Left lobe of liver (tissue), 2 donors: ENCODE data around the gene LIFR. TPM values are rescaled to one million over a fixed set of nuclear protein-coding genes. Genes with fewer than 3 reads are reported as not detected.

Source experiments
- ATAC-seq: fragments of 200-7000 bp; cut with Tn5 transposase; one replicate; pipeline ENCODE4 v1.9.1; 2020; ENCODE audit warnings: mild to moderate bottlenecking, moderate library complexity
- DNase-seq: peaks from one replicate; pipeline ENCODE4 v3.0.0-alpha.2; 2020; ENCODE audit warnings: low spot score
- total RNA-seq: library from RNA; stranded (reverse); gene quantifications from one replicate; pipeline ENCODE4 v1.2.1, GENCODE V29; 2021
- donor health status: DM: no; HTN: no; CAD: no; lungs with moderate emphysema.
- donor health status: DM: no; HTN: yes; CAD: no.

Gene LIFR
- total RNA-seq, 1 donor from 2014 or later: 21.9 TPM

DNA sequence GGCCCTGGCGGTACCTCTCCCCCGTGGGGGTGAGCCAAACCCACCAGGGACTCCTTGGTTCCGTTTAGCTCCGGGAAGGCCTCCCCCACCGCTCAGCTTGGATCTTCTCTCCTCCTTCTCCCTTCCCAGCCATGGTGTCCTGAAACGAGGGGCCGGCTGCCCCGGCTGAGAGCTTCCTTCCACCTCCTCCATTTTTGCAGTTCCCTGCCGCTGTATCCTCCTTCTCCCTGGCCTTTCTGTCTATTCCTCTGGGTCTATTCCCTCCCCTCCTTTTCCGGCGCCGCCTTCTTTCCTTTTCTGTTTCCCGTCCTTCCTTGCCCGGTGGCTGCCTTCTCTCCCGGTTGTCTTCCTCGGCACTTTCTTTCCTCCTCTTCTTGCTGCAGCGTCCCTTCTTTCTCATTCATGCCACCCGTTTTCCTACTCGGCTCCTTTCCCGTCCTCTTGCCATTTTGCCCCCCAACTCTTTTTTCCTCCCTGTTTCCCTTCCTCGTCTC, 110.4 kb downstream of the LIFR start:
- no peak for ATAC-seq
- no peak for DNase-seq

DNA sequence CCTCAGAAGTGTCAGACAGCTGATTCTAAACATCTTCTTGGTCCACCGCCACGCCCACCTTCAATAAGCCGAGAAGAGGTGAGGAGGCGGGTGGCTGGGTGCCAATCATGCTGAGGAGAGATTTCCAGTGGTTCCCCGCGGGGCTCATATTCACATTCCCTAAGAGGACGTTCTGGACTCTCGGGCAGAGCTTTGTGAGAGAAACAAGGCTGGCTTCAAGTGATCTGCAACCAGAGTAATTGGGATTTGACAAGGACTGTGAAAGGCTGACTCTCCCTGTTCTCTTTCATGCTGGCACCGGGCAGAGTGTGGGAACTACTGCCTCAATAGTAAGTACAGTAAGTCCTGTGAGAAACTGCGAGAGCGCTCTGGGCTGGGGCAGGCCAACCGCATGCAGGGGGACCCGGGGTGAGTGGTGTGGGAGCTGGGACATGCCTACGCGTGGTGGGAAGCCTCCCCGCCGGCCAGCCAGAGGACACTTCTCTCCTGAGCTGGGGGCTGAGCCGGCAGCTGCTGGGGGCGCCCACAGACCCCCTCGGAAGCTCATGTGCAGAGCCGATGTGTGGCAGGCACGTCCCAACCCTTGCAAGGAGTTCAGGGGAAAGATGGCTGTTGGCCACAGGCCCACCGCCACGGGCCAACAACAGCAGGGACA, 110.9 kb downstream of the LIFR start:
- no peak for DNase-seq
- no peak for ATAC-seq

DNA sequence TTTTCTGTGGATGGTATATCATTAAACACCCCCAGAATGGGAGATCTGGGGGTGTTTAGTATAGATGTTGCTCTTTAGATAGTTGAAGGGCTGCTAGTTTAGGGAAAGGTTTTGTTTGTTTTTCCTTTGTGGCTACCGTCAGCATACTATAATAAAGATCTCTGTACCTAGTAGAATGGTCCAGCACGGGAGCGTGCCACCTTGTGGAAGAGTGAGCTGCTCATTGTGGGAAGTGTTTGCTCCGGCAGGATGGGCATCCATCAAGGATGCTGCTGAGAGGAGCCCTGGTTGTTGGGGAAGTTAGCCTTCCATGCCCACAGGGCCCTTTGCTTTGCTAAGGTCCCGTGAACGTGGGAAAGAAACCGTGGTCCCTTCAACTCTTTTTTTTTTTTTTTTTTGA, 113.1 kb downstream of the LIFR start:
- DNase-seq (no peak), ATAC-seq (no peak)

DNA sequence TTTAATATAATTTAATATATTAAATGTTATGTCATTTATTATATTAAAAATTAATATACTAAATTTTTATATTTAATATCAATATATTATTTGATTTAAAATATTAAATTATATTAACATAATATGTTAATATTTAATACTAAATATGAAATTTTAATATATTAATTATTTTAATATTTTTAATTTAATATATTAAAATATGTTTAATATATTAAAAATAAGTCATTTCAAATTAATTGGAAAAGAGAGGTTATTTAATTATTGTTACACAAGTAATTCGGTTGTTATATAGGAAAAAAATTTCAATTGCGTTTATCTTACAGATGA, 114.2 kb downstream of the LIFR start:
- no peak for DNase-seq
- ATAC-seq: no peak

DNA sequence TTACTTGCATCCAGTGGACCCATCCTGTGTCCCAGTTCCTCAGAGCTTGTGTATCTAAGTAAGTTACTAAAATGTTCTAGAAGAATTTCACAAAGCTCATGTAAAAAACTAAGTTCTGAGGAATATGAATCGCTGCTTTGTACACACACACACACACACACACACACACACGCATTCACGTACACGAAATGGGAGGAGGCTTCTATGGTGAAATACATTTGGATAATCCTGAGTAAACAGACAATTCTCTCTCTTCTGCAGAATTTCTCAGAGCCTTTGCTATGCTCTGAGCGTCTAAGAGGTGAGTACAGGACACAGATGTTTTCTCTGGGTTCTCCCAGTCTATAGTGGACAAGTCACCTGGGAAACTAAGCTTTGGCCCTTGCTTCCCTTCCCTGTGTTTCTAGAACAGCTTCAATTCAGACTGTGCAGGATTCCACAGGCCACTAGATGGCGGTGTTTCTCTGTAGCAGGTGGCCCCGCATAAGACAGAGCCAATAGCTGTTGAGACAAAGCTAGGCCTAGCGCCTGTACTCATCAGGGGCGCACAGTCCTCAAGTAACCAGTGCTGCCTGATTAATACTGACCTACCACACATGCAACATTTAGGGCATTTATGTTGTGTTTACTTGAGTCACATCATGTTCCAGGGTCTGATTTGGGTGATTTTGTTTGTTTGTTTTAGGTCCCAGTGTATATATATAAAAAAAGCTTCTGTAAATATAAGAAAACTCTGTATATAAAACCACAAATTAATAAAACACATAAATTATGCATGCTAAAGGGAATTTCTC, 114.8 kb downstream of the LIFR start:
- peak; percentile 87 for DNase-seq
- ATAC-seq: peak; percentile 99

- ATAC-seq (no peak), DNase-seq (no peak)
These were observed 117.7 kb downstream of the LIFR start for GRCh38 chr5:38438757-38439156.

GRCh38 chr5:38434966-38435705, 121.3 kb downstream of the LIFR start:
- DNase-seq (no peak), ATAC-seq (no peak)

- ATAC-seq: peak; percentile 40
- DNase-seq: no peak
These were observed 123.1 kb downstream of the LIFR start for GRCh38 chr5:38433160-38433861.

DNA sequence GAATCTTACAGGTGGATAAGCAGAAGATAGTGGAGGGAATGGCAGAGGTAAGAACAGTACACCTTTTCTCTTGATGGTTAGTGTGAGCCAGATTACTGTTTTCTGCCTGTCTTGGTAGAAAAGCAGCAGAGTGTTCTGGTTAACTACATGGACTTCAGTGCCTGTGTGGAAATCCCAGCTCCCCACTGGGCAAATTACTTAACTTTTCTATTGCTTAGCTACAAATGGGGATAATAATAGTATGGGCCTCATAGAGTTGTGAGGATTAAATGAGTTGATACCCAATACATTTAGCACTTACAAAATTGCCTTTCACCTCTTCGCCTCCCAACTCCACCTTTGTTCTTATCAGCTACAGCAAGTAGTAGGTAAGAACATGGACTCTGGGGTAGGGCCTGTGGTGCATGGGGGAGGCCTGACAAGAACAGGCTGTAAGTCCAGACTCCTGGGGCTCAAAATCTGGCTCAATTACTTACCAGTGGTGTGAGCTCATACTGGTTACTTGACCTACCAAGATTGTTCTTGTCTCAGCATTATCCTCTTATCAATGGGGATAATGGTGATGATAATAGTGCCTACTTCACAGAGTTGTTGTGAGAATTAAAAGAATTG, 125.1 kb downstream of the LIFR start:
- DNase-seq (no peak), ATAC-seq (no peak)

DNA sequence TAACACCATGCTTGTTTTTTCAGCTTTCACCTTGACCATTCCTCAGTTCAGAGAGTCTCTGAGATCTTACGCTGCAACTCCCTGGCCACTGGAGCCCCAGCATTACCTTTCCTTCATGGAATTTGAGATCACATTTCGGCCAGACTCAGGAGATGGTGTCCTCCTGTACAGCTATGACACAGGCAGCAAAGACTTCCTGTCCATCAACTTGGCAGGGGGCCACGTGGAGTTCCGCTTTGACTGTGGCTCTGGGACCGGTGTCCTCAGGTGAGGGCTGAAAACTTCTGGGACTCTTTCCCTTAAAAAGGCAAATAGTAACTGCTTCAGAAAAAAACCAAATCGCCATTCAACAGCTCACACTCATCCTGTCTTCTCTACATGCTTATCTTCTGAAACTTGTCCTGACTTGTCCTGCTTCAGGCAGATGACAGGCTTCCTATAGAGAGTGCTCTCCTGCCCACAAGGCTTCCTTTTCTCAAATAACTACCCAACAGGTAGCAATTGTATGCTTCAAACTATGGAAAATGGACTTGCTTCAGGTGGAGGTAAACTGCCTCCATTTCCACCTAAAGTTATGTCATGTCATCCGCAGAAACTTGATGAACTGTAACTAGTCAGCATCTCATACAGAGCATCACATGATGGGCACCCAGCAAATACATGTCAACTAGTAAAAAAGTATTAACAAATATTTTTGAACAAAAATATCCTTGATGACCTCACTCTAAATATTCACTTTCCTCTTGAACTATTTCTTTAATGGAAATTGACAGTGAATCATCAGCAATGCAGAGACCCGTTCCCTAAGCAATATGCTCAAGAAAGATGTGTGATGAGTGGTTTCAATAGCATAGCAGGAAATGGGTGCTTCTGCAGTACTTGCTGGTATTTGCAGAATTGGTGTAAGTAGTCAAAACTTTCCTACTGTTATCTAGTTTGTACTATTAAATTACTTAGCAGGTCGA, 129.2 kb downstream of the LIFR start:
- ATAC-seq (no peak), DNase-seq (no peak)

GRCh38 chr5:38426490-38426889, 130.0 kb downstream of the LIFR start:
- no peak for ATAC-seq
- no peak for DNase-seq
